NCI-H1930 (cell line): ENCODE data around the gene XPR1.
"Not testable (repeated sequence)": the region's sequence is repeated elsewhere in the genome, so short reads cannot be mapped to it uniquely, and the experiment has no call there.

Experiments used
- DNase-seq, 2 experiments: peaks; one replicate each; lab custom pipeline; 2025; lab: John Stamatoyannopoulos, UW

Gene XPR1

GRCh38 chr1:180841415-180841814, 209.6 kb downstream of the XPR1 start:
- DNase-seq: no peak

- no peak for DNase-seq
Observed at GRCh38 chr1:180842052-180842451, 210.2 kb downstream of the XPR1 start.

- peak; percentile 28 to 39 for DNase-seq
Observed at GRCh38 chr1:180842491-180843275, 210.9 kb downstream of the XPR1 start.

GRCh38 chr1:180845352-180845751, 213.5 kb downstream of the XPR1 start:
- no peak for DNase-seq

GRCh38 chr1:180848191-180848590, 216.4 kb downstream of the XPR1 start:
- DNase-seq: no peak

- no peak for DNase-seq
Observed at GRCh38 chr1:180849031-180849775, 217.4 kb downstream of the XPR1 start.

- no peak for DNase-seq
Observed at GRCh38 chr1:180851995-180852887, 220.4 kb downstream of the XPR1 start.

- no peak for DNase-seq
Observed at GRCh38 chr1:180854001-180854400, 222.2 kb downstream of the XPR1 start.

GRCh38 chr1:180854456-180854855, 222.6 kb downstream of the XPR1 start:
- DNase-seq: no peak

GRCh38 chr1:180857947-180858725, 226.3 kb downstream of the XPR1 start:
- not testable (repeated sequence) for DNase-seq

GRCh38 chr1:180859306-180859705, 227.5 kb downstream of the XPR1 start:
- no peak for DNase-seq

- DNase-seq: no peak
Observed at GRCh38 chr1:180860535-180860934, 228.7 kb downstream of the XPR1 start.

GRCh38 chr1:180862305-180862704, 230.5 kb downstream of the XPR1 start:
- no peak for DNase-seq

- DNase-seq: peak in 1 of 2 experiments; percentile 27
Observed at GRCh38 chr1:180863158-180863775, 231.4 kb downstream of the XPR1 start.

- DNase-seq: no peak
Observed at GRCh38 chr1:180881806-180882509, 250.1 kb downstream of the XPR1 start.

GRCh38 chr1:180884588-180885300, 252.9 kb downstream of the XPR1 start:
- no peak for DNase-seq

- DNase-seq: no peak
Observed at GRCh38 chr1:180886338-180886737, 254.5 kb downstream of the XPR1 start.

- DNase-seq: no peak
Observed at GRCh38 chr1:180887841-180888240, 256.0 kb downstream of the XPR1 start.

- DNase-seq: no peak
Observed at GRCh38 chr1:180888870-180889269, 257.0 kb downstream of the XPR1 start.

GRCh38 chr1:180889325-180889724, 257.5 kb downstream of the XPR1 start:
- DNase-seq: no peak
